Dendritic cell treated with granulocyte-macrophage colony-stimulating factor and Interleukin-4, amounts not matched to agents 40 ng/mL and 50 ng/mL, for 4 days (primary cell): ENCODE measurements around the gene COLEC11.

Source experiments
- H3K27ac Mint-ChIP-seq: one replicate; pipeline ENCODE4 v1.8.0; 2022; ENCODE audit warnings: mild to moderate bottlenecking, mixed read lengths
- H3K27me3 Mint-ChIP-seq: one replicate; pipeline ENCODE4 v1.8.0; 2022; ENCODE audit warnings: mild to moderate bottlenecking, mixed read lengths
- H3K36me3 Mint-ChIP-seq: one replicate; pipeline ENCODE4 v1.8.0; 2022; ENCODE audit warnings: low read depth, mixed read lengths
- H3K4me1 Mint-ChIP-seq: one replicate; pipeline ENCODE4 v1.8.0; 2022; ENCODE audit warnings: low read depth, mixed read lengths
- H3K4me3 Mint-ChIP-seq: one replicate; pipeline ENCODE4 v1.8.0; 2022; ENCODE audit warnings: mild to moderate bottlenecking, moderate library complexity, mixed read lengths
- H3K9me3 Mint-ChIP-seq: one replicate; pipeline ENCODE4 v1.8.0; 2022; ENCODE audit warnings: mixed read lengths
- intact Hi-C: fragments of 100-400 bp; cut with micrococcal nuclease; formaldehyde crosslinking; loops from one replicate; pipeline ENCODE4 v1.15.0; 2022

COLEC11 gene

DNA sequence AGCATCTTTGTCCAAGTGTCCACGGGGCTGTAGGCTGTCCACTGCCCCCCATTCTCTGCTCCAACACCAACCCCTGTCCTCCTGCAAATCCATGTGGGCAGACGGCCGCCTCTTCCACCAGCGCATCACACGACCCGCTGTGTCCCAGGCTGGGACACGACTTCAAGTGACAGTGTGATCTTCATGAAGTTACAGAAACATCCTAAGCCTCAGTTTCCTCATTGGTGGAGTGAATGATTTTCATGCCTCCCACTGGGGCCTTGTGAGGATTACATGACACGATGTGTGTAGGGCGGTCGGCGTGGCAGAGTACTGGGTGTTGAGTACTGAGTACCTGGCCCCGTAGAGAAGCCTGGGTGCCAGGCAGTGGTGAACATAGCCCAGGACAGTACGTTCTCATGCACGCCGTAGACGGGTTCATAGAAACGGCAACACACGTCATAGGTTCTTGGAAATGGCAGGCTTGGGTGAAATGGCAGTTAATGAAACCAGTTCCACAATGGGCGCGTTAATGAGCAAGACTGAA, 53.8 kb downstream of the COLEC11 start:
- Mint-ChIP-seq H3K9me3 (no peaks in the 10 kb centered on the region), H3K27me3 (peaks cover 36% of the 10 kb centered on the region), H3K36me3 (no peaks in the 10 kb centered on the region), H3K4me1 (peaks cover 17% of the 10 kb centered on the region), H3K27ac (no peak overlapping the region), H3K4me3 (no peak overlapping the region)
- intact Hi-C loops, result no loop called here

GRCh38 chr2:3649581-3649980, 54.7 kb downstream of the COLEC11 start:
- no peaks in the 10 kb centered on the region for H3K36me3 Mint-ChIP-seq
- H3K4me1 Mint-ChIP-seq, result peaks cover 17% of the 10 kb centered on the region
- intact Hi-C loops, result no loop called here
- H3K27ac Mint-ChIP-seq, result no peak overlapping the region
- no peaks in the 10 kb centered on the region for H3K9me3 Mint-ChIP-seq
- H3K4me3 Mint-ChIP-seq, result no peak overlapping the region
- H3K27me3 Mint-ChIP-seq, result peaks cover 40% of the 10 kb centered on the region

DNA sequence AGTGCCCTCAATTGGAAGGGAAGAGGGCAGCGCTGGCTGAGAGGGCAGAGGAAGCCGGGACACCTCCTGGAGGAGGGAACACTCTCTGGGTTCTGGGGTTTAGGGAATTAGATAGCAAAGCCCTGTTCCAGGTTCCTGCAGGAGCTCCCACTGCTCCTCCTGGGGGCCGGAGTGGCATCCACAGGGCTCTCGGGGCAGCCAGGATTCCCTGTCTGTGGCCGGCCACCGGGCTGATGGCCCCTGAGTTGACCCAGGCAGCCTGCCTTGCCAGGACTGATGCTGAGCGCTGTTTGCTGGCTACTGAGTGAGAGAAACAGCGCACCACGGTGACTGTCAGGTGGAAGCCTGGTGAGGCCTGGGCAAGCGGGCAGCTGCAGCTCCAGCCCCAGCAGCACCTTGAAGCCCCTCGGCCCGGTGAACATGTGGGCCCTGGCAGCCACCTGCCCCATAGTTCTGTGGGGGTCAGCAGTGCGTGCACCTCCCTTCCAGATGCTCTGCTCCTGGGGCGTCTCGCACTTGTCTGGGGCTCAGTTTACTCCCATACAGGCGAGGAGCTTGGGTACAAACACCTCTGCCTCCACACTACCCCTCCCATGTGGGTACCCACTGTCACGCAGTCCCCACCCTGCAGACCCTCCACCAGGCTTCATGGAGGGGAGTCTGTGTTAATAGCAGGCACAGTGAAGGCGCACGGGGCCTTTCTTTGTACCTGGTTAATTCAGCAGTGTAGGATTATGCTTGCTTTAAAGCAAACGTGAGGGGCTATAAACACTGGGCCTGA, 55.4 kb downstream of the COLEC11 start:
- no peaks in the 10 kb centered on the region for H3K9me3 Mint-ChIP-seq
- H3K36me3 Mint-ChIP-seq, result no peaks in the 10 kb centered on the region
- peaks cover 17% of the 10 kb centered on the region for H3K4me1 Mint-ChIP-seq
- intact Hi-C loops, result loop anchor here (5.0 kb wide), 1 partner anchor 1528 kb away; no protein-coding TSS in a partner anchor
- peaks cover 42% of the 10 kb centered on the region for H3K27me3 Mint-ChIP-seq
- no peak overlapping the region for H3K27ac Mint-ChIP-seq
- no peak overlapping the region for H3K4me3 Mint-ChIP-seq

DNA sequence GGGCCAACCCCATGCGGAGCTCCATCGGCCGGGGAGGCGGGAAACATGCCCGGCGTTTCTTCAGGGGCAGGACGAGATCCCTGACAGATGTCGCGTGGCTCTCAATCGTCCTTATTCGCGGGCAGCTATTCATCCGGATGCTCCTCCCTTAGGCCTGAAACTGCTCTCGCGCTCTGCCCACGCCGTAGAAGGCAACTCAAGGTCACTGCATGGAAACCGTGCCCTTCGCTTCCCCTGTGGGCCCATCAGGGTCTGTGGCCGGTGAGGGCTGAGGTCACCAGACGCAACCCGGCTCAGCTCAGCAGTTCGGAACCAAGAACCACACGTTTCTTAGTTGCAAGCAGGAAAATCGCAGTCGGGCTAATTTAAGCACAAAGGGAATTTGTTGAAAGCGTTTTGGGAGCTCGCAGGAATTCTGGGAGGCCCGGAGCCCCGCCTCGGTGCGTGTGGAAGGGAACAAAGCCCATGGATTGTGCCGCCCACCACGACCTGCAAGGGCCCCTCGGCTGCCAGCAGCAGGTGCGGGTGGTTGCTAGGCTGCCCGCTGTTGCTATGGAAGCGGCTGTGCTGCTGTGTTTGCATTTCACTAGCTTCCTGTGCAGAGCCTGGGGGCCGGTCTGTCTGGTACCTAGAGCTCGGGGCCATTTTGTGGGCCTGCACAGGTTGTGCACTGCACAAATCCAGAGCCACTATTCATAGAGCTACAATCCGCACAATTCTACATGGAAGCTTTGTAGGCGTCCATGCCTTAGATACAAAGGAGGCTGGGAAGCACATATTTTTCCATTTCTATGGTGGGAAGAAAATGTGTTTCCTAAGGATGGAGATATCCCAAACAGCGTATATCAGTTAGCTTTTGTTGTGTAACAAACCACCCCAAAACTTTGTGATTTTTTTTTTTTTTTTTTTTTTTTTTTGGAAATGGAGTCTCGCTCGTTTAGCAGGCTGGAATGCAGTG, 57.1 kb downstream of the COLEC11 start:
- no peaks in the 10 kb centered on the region for H3K36me3 Mint-ChIP-seq
- H3K4me3 Mint-ChIP-seq, result peak overlapping the region; percentile 71
- peaks cover 49% of the 10 kb centered on the region for H3K27me3 Mint-ChIP-seq
- intact Hi-C loops, result loop anchor here (1.0 to 5.0 kb wide), 2 partner anchors 228 to 1530 kb away; no protein-coding TSS in a partner anchor
- H3K9me3 Mint-ChIP-seq, result no peaks in the 10 kb centered on the region
- peaks cover 17% of the 10 kb centered on the region for H3K4me1 Mint-ChIP-seq
- peak overlapping the region; percentile 57 for H3K27ac Mint-ChIP-seq

GRCh38 chr2:3652896-3653625, 58.1 kb downstream of the COLEC11 start:
- Mint-ChIP-seq H3K36me3 (no peaks in the 10 kb centered on the region), H3K9me3 (no peaks in the 10 kb centered on the region), H3K27me3 (peaks cover 50% of the 10 kb centered on the region), H3K27ac (no peak overlapping the region), H3K4me1 (peaks cover 17% of the 10 kb centered on the region), H3K4me3 (no peak overlapping the region)
- intact Hi-C loops, result loop anchor here (5.0 kb wide), 1 partner anchor 1531 kb away; no protein-coding TSS in a partner anchor

DNA sequence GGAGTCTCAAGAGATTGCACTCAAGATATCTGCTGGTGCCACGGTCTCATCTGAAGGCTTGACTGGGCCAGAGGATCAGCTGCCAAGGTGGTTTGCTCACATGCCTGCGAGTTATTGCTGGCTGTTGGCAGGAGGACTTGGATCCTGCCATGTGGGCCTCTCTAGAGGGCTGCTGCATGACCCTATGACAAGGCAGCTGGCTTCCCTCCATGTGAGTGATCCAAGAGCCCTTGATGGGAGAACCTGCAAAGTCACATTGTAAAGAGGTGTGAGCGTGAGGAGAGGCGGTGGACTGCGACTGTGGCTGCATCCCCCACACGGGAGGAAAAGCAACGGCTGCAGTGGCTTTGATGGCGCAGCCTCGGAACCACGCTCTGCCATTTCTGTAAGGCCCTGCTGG, 59.1 kb downstream of the COLEC11 start:
- intact Hi-C loops, result loop anchor here (5.0 kb wide), 1 partner anchor 1532 kb away; no protein-coding TSS in a partner anchor
- no peak overlapping the region for H3K27ac Mint-ChIP-seq

GRCh38 chr2:3654531-3655225, 59.8 kb downstream of the COLEC11 start:
- H3K4me3 Mint-ChIP-seq, result no peak overlapping the region
- H3K4me1 Mint-ChIP-seq, result peaks cover 17% of the 10 kb centered on the region
- peaks cover 49% of the 10 kb centered on the region for H3K27me3 Mint-ChIP-seq
- H3K27ac Mint-ChIP-seq, result no peak overlapping the region
- intact Hi-C loops, result loop anchor here (5.0 kb wide), 1 partner anchor 1532 kb away; no protein-coding TSS in a partner anchor
- H3K36me3 Mint-ChIP-seq, result no peaks in the 10 kb centered on the region
- H3K9me3 Mint-ChIP-seq, result no peaks in the 10 kb centered on the region

More for the DNA sequence above, 59.1 kb downstream of the COLEC11 start:
- Mint-ChIP-seq H3K9me3 (no peaks in the 10 kb centered on the region), H3K4me3 (no peak overlapping the region), H3K27me3 (peaks cover 50% of the 10 kb centered on the region), H3K36me3 (no peaks in the 10 kb centered on the region), H3K4me1 (peaks cover 17% of the 10 kb centered on the region)

DNA sequence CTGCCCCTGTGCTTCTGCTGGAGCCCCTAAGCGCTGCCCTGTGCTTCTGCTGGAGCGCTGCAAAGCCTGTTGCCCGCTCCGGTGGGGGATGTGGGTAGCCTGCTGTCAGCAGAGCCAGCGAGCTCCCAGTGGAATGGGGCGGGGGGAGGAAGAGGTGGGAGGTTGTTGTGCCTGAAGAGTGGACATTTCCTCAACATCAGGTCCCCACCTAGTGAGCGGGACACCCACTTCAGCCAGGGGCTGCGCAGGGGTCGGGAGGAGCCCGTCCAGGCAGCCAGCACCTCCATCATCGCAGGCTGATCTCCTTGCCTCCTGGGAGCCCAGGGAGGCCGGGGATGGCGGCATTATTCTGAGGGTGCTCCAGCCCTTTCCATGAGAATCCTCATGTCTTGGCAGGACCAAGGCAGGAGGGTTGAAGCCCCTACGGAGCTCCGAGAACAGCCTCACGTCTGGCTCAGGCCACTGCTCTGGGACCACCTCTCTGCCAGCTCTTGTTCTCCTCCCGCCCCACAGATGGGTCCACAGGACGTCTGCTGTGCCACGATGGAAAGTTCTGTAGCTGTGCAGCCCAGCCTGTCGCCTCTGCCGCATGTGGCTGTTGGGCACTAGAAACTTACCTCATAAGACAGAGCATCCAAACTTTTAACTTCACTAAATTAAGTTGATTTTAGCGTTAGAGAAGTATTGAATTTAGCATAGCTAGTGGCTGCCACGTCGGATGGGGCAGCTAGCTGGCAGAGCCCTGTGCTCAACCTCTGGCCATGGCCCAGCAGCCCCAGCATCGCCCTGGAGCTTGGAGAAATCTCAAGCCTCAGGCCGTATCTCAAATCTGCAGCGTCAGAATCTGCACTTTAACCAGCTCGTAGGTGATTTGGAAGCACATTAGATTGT, 61.2 kb downstream of the COLEC11 start:
- Mint-ChIP-seq H3K27ac (no peak overlapping the region), H3K27me3 (peaks cover 38% of the 10 kb centered on the region), H3K9me3 (no peaks in the 10 kb centered on the region), H3K4me3 (no peak overlapping the region), H3K36me3 (no peaks in the 10 kb centered on the region), H3K4me1 (peaks cover 11% of the 10 kb centered on the region)
- intact Hi-C loops, result no loop called here

DNA sequence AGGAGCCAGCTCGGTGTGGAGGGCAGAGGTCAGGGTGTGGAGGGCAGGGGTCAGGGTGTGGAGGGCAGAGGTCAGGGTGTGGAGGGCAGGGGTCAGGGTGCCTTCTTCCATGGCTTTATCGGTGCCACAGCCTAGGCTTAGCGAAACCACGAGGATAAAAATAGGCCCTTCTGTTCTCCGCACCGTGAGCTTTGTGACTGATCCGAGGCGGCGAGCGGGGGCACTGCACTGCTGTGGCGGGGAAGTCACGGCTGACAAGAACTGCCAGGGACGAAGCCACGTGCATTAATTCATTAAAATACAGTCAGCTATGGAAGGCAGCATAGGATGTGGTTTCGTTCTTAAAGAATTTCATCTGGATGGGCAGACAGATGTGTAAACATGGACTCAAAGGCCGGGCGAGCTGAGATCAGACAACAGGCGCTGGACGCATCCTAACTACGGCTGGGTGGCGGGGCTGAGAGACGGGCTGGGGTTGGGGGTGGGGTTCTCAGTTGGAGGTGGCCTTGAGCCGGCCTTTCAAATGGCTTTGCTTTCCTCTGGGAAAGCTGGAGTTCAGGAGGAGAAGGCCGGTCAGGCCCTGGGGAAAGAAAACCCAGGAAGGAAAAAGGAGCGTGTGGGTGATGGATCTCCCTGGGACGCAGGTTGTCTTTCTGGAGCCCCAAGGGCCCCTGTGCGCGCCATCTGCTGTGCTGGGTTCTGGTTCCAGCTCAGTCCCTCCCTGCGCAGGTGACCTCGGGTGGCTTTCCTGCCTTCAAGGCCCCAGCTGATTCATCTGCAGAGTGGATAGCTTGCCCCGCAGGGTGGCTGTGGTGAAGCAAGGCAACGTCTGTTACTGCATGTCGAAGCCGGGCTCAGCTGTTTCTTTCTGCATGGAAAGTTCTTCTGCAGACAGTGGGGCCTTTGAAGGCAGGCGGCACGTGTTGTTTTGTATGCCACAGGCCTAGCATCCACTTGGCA, 62.1 kb downstream of the COLEC11 start:
- no peak overlapping the region for H3K4me3 Mint-ChIP-seq
- intact Hi-C loops, result no loop called here
- H3K9me3 Mint-ChIP-seq, result no peaks in the 10 kb centered on the region
- H3K4me1 Mint-ChIP-seq, result peaks cover 2% of the 10 kb centered on the region
- no peak overlapping the region for H3K27ac Mint-ChIP-seq
- no peaks in the 10 kb centered on the region for H3K36me3 Mint-ChIP-seq
- H3K27me3 Mint-ChIP-seq, result peaks cover 30% of the 10 kb centered on the region

DNA sequence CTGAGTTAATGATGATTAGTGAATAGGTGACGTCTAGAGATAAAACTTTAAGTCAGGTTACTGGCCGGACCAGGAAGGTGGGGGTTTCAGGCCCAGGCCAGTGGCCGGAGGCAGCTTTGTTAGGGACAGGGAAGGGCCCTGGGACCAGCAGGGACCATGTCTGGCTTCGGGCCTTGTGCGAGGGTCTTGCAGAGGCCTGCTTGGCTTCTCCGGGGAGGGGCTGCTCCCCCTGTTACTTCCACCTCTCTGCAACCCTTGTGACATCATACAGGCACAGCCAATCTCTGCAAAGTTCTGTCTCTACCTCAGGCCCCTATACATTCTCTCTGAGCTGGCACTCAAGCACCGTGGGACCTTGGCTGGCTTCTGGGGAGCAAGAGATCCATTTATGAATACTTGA, 63.0 kb downstream of the COLEC11 start, which contains the start of gene ALLC:
ALLC (plus strand) TSS at position 320 of the 400 bp plus-strand sequence. CDS start 12,958 bp downstream, outside the sequence.
- H3K27ac Mint-ChIP-seq, result no peak within 1 kb of the TSS
- no peaks in the 10 kb centered on the region for H3K36me3 Mint-ChIP-seq
- intact Hi-C loops, result no loop called here
- no peaks in the 10 kb centered on the region for H3K9me3 Mint-ChIP-seq
- no peak within 1 kb of the TSS for H3K4me3 Mint-ChIP-seq
- H3K4me1 Mint-ChIP-seq, result no peaks in the 10 kb centered on the region
- H3K27me3 Mint-ChIP-seq, result peaks cover 24% of the 10 kb centered on the region
